ENCODE data around the gene EFHD2. TPM values are rescaled to one million over a fixed set of nuclear protein-coding genes. Genes with fewer than 3 reads are reported as not detected.
A peak's percentile ranks its signal among the peaks of the same experiment; 100 is the strongest.

EFHD2 gene
- polyA plus RNA-seq, 6 donors from 2014 or later = 34.1 to 49.5 (median 44.3) TPM

GRCh38 chr1:15476927-15477326 lies 67.2 kb downstream of the EFHD2 start:
- Mint-ChIP-seq H3K4me3 (no peak overlapping the region), H3K27me3 (no peaks in the 10 kb centered on the region), H3K36me3 (no peaks in the 10 kb centered on the region), H3K9me3 (no peaks in the 10 kb centered on the region), H3K4me1 (no peaks in the 10 kb centered on the region), H3K27ac (no peak overlapping the region)
- DNase-seq = no peak
- ATAC-seq (ENCODE audit: low read depth in 2 of 2) = no peak

GRCh38 chr1:15477646-15478212 lies 68.0 kb downstream of the EFHD2 start:
- no peaks in the 10 kb centered on the region for H3K27me3 Mint-ChIP-seq
- H3K4me1 Mint-ChIP-seq = no peaks in the 10 kb centered on the region
- H3K27ac Mint-ChIP-seq = peak overlapping the region in 1 of 6 donors; percentile 58
- H3K9me3 Mint-ChIP-seq = no peaks in the 10 kb centered on the region
- no peak for ATAC-seq (ENCODE audit: low read depth in 2 of 2)
- no peaks in the 10 kb centered on the region for H3K36me3 Mint-ChIP-seq
- DNase-seq = no peak
- peak overlapping the region in 1 of 8 donors; percentile 23 for H3K4me3 Mint-ChIP-seq

Other genes starting within 250 kb of the EFHD2 start
- gene FHAD1, start 162.7 kb upstream of the EFHD2 start, polyA plus RNA-seq (ENCODE audit: low read depth in 6 of 6) = not detected
- gene CTRC, start 28.6 kb downstream of the EFHD2 start, polyA plus RNA-seq (ENCODE audit: low read depth in 6 of 6) = not detected
- gene CELA2A, start 46.8 kb downstream of the EFHD2 start, polyA plus RNA-seq (ENCODE audit: low read depth in 6 of 6) = not detected
- gene CELA2B, start 66.2 kb downstream of the EFHD2 start, polyA plus RNA-seq (ENCODE audit: low read depth in 6 of 6) = not detected
- 10 to 100 TPM in 5 of 6 donors, 1 to 10 TPM in 1; 4.8 to 17.7 (median 14.7) TPM for gene CASP9, start 114.3 kb downstream of the EFHD2 start, polyA plus RNA-seq (ENCODE audit: low read depth in 6 of 6)
- 10 to 100 TPM in 4 of 6 donors, 1 to 10 TPM in 2; 8.5 to 15.4 (median 14.4) TPM for gene DNAJC16, start 117.0 kb downstream of the EFHD2 start, polyA plus RNA-seq (ENCODE audit: low read depth in 6 of 6)
- 1 to 10 TPM; 2.4 to 7.4 (median 3.8) TPM for gene AGMAT, start 175.2 kb downstream of the EFHD2 start, polyA plus RNA-seq (ENCODE audit: low read depth in 6 of 6)
- 1 to 10 TPM; 2.5 to 7.1 (median 5.7) TPM for gene DDI2, start 207.6 kb downstream of the EFHD2 start, polyA plus RNA-seq (ENCODE audit: low read depth in 6 of 6)

All from naive B cell (primary cell).